ENCODE results near the gene PDYN. TPM values are rescaled to one million over a fixed set of nuclear protein-coding genes. Genes with fewer than 3 reads are reported as not detected.

Gene PDYN
- total and polyA plus RNA-seq, 4 donors, result not detected

GRCh38 chr20:2006452-2007361 lies 12.8 kb upstream of the PDYN start:
- TF ChIP-seq CTCF (IDR thresholded peaks at IDR 0.05; ENCODE audit: control extremely low read depth, extremely low read depth), result peak; percentile 20
- Histone ChIP-seq H3K27me3 (ENCODE audit: control insufficient read depth in 3 of 3, insufficient read depth in 3 of 3, low read length in 2 of 3) (peaks cover 0 to 20% (median 7%) of the 10 kb centered on the region in 3 donors), H3K36me3 (ENCODE audit: control insufficient read depth in 4 of 4, insufficient read depth in 4 of 4, low read length in 4 of 4) (no peaks in the 10 kb centered on the region), H3K9ac (ENCODE audit: insufficient read depth in 1 of 2, low read length in 2 of 2) (no peak overlapping the region), H3K9me3 (ENCODE audit: control insufficient read depth in 4 of 4, insufficient read depth in 3 of 4, low read length in 3 of 4) (no peaks in the 10 kb centered on the region), H3K27ac (ENCODE audit: low read depth in 1 of 2, low read length in 1 of 2) (no peak overlapping the region), H3K4me1 (ENCODE audit: control insufficient read depth in 5 of 5, insufficient read depth in 5 of 5, low read length in 5 of 5) (no peaks in the 10 kb centered on the region), H3K4me3 (no peak overlapping the region)
- peak; percentile 18 to 25 (median 21) for DNase-seq
- no peak for ATAC-seq (ENCODE audit: insufficient read depth, low FRiP score)
- 22 to 32% methylated on average over 20 of the region's 20 CpGs for WGBS, 2 donors

- Histone ChIP-seq H3K27ac (ENCODE audit: low read depth in 1 of 2, low read length in 1 of 2) (no peak overlapping the region), H3K4me1 (ENCODE audit: control insufficient read depth in 5 of 5, insufficient read depth in 5 of 5, low read length in 5 of 5) (no peaks in the 10 kb centered on the region), H3K9me3 (ENCODE audit: control insufficient read depth in 4 of 4, insufficient read depth in 3 of 4, low read length in 3 of 4) (no peaks in the 10 kb centered on the region), H3K36me3 (ENCODE audit: control insufficient read depth in 4 of 4, insufficient read depth in 4 of 4, low read length in 4 of 4) (no peaks in the 10 kb centered on the region), H3K4me3 (no peak overlapping the region), H3K27me3 (ENCODE audit: control insufficient read depth in 3 of 3, insufficient read depth in 3 of 3, low read length in 2 of 3) (peaks cover 0 to 21% (median 7%) of the 10 kb centered on the region in 3 donors), H3K9ac (ENCODE audit: insufficient read depth in 1 of 2, low read length in 2 of 2) (no peak overlapping the region)
- TF ChIP-seq CTCF (IDR thresholded peaks at IDR 0.05; ENCODE audit: control extremely low read depth, extremely low read depth), result no peak
- DNase-seq (peak; percentile 78 to 80 (median 79)), ATAC-seq (ENCODE audit: insufficient read depth, low FRiP score) (no peak)
- WGBS, 2 donors, result 17 to 19% methylated on average over 12 of the region's 12 CpGs
Measured at GRCh38 chr20:2005831-2006426, 12.1 kb upstream of the PDYN start.

- peaks cover 0 to 26% (median 7%) of the 10 kb centered on the region in 3 donors for H3K27me3 ChIP-seq (ENCODE audit: control insufficient read depth in 3 of 3, insufficient read depth in 3 of 3, low read length in 2 of 3)
- no peak for TF ChIP-seq CTCF (IDR thresholded peaks at IDR 0.05; ENCODE audit: control extremely low read depth, extremely low read depth)
- no peak overlapping the region for H3K9ac ChIP-seq (ENCODE audit: insufficient read depth in 1 of 2, low read length in 2 of 2)
- no peaks in the 10 kb centered on the region for H3K4me1 ChIP-seq (ENCODE audit: control insufficient read depth in 5 of 5, insufficient read depth in 5 of 5, low read length in 5 of 5)
- no peak for ATAC-seq (ENCODE audit: insufficient read depth, low FRiP score)
- DNase-seq, result no peak
- H3K4me3 ChIP-seq, result no peak overlapping the region
- no peaks in the 10 kb centered on the region for H3K36me3 ChIP-seq (ENCODE audit: control insufficient read depth in 4 of 4, insufficient read depth in 4 of 4, low read length in 4 of 4)
- no peak overlapping the region for H3K27ac ChIP-seq (ENCODE audit: low read depth in 1 of 2, low read length in 1 of 2)
- no peaks in the 10 kb centered on the region for H3K9me3 ChIP-seq (ENCODE audit: control insufficient read depth in 4 of 4, insufficient read depth in 3 of 4, low read length in 3 of 4)
- WGBS, 2 donors, result 95 to 100% methylated on average over 1 of the region's 1 CpG
Measured at GRCh38 chr20:2005359-2005758, 11.5 kb upstream of the PDYN start.
